Activated CD4-positive, alpha-beta memory T cell treated with anti-CD3 and anti-CD28 coated beads, Interleukin-2, amount 10 ng/mL, durations not matched to agents 7 days and 5 days (primary cell): ENCODE results near the gene PRMT5. TPM values are rescaled to one million over a fixed set of nuclear protein-coding genes. Genes with fewer than 3 reads are reported as not detected.

Source experiments
- CTCF ChIA-PET: fragments of 350-600 bp; sonication (Branson Sonifier 250); formaldehyde crosslinking; loops from one replicate; lab custom pipeline; 2021; ENCODE audit warnings: antibody characterized with exemption, inconsistent platforms; lab: Charles Lee
- POLR2A ChIA-PET: fragments of 350-600 bp; sonication (Branson Sonifier 250); formaldehyde crosslinking; loops from one replicate; lab custom pipeline; 2021; ENCODE audit warnings: antibody characterized with exemption; lab: Charles Lee
- DNase-seq: peaks from one replicate; pipeline ENCODE4 v3.0.0-alpha.2; 2020
- H3K27ac Mint-ChIP-seq: one replicate; pipeline ENCODE4 v1.8.0; 2021; ENCODE audit warnings: mild to moderate bottlenecking, mixed read lengths
- H3K27me3 Mint-ChIP-seq: one replicate; pipeline ENCODE4 v1.8.0; 2021; ENCODE audit warnings: mixed read lengths
- H3K36me3 Mint-ChIP-seq: one replicate; pipeline ENCODE4 v1.8.0; 2021; ENCODE audit warnings: low read depth, mixed read lengths
- H3K4me1 Mint-ChIP-seq: one replicate; pipeline ENCODE4 v1.8.0; 2021; ENCODE audit warnings: mixed read lengths
- H3K4me3 Mint-ChIP-seq: one replicate; pipeline ENCODE4 v1.8.0; 2021; ENCODE audit warnings: mild to moderate bottlenecking, mixed read lengths
- H3K9me3 Mint-ChIP-seq: one replicate; pipeline ENCODE4 v1.8.0; 2021; ENCODE audit warnings: mixed read lengths
- total RNA-seq, 2 experiments: library from RNA; stranded (reverse); gene quantifications; one replicate each; pipeline ENCODE4 v1.2.3, GENCODE V29; 2021

PRMT5 gene
- total RNA-seq, 2 experiments from 2014 or later, result 46.3 to 49.8 TPM

DNA sequence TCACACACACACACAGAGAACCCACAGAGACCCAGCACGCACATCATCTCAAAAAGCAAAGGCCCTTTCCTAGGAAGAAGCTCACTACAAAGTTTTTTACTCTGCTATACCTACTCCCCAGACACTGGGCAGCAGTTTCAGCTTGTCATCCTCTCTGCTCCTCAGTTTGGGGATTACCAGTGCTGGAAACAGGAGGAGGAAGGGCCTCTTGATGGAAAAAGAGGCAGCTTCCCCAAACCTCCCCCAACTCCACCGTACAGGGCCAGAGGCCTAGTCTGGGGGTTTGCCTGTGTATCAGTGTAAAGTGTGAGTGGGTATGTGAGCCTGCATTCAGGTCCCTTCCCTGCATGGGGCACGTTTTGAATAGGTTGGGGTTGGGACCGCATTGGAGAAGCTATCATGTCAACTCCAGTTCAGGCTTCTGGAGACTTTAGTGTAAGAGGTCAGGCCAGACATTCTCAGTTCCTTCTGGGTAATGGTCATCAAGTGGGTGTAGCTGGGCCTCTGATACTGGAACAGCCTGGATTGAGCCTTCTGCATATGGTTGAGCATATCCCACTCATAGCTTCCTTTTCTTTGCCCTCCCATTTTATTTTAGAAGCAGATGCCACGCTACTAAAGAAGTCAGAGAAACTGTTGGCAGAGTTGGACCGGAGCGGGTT lies 45.0 kb downstream of the PRMT5 start:
- no peak overlapping the region for H3K27ac Mint-ChIP-seq
- ChIA-PET POLR2A (interaction anchor here (1.2 to 9.2 kb wide), 3 partner anchors 11 to 295 kb away, joined by 3 to 115 read pairs (median 4); partner anchors contain the start of genes DAD1 and LRP10), CTCF (interaction anchor here (1.0 to 12.1 kb wide), 6 partner anchors 12 to 61 kb away, joined by 3 to 145 read pairs (median 6); partner anchors contain the start of gene LRP10)
- H3K9me3 Mint-ChIP-seq, result no peaks in the 10 kb centered on the region
- H3K36me3 Mint-ChIP-seq, result peaks cover 4% of the 10 kb centered on the region
- H3K27me3 Mint-ChIP-seq, result peaks cover 23% of the 10 kb centered on the region
- no peak overlapping the region for H3K4me3 Mint-ChIP-seq
- peaks cover 33% of the 10 kb centered on the region for H3K4me1 Mint-ChIP-seq
- DNase-seq, result no peak

- Mint-ChIP-seq H3K4me1 (peaks cover 30% of the 10 kb centered on the region), H3K4me3 (no peak within 1 kb of the TSS), H3K9me3 (no peaks in the 10 kb centered on the region), H3K36me3 (peaks cover 11% of the 10 kb centered on the region), H3K27me3 (peaks cover 23% of the 10 kb centered on the region), H3K27ac (no peak within 1 kb of the TSS)
- ChIA-PET CTCF (interaction anchor here (1.1 to 12.1 kb wide), 5 partner anchors 12 to 326 kb away, joined by 3 to 145 read pairs (median 7); partner anchors contain the start of genes LRP10 and PRMT5), POLR2A (interaction anchor here (1.2 to 9.2 kb wide), 4 partner anchors 10 to 294 kb away, joined by 3 to 115 read pairs (median 10); partner anchors contain the start of genes DAD1, LRP10 and RBM23)
- no peak for DNase-seq
These were observed 45.8 kb downstream of the PRMT5 start, which contains the start of gene REM2 for GRCh38 chr14:22883173-22883976. TSS of gene REM2 (plus strand) at chr14:22883222. CDS start at chr14:22883288, 66 bp downstream.

- Mint-ChIP-seq H3K4me3 (no peak overlapping the region), H3K9me3 (no peaks in the 10 kb centered on the region), H3K36me3 (peaks cover 18% of the 10 kb centered on the region), H3K27ac (no peak overlapping the region), H3K27me3 (peaks cover 23% of the 10 kb centered on the region), H3K4me1 (peaks cover 23% of the 10 kb centered on the region)
- ChIA-PET CTCF (interaction anchor here (1.1 to 12.1 kb wide), 4 partner anchors 11 to 326 kb away, joined by 3 to 145 read pairs (median 8); partner anchors contain the start of genes LRP10 and PRMT5), POLR2A (interaction anchor here (0.8 to 9.2 kb wide), 7 partner anchors 8 to 323 kb away, joined by 3 to 115 read pairs (median 3); partner anchors contain the start of genes DAD1, LRP10 and RBM23)
- DNase-seq, result no peak
These were observed 46.5 kb downstream of the PRMT5 start for GRCh38 chr14:22882529-22883172.

- Mint-ChIP-seq H3K27me3 (peaks cover 23% of the 10 kb centered on the region), H3K9me3 (no peaks in the 10 kb centered on the region), H3K27ac (no peak overlapping the region), H3K4me3 (no peak overlapping the region), H3K4me1 (peaks cover 17% of the 10 kb centered on the region), H3K36me3 (peaks cover 24% of the 10 kb centered on the region)
- POLR2A ChIA-PET, result interaction anchor here (0.8 to 9.2 kb wide), 7 partner anchors 9 to 322 kb away, joined by 3 to 115 read pairs (median 4); partner anchors contain the start of genes LRP10 and RBM23
- no peak for DNase-seq
- CTCF ChIA-PET, result interaction anchor here (1.1 to 12.1 kb wide), 4 partner anchors 10 to 325 kb away, joined by 3 to 145 read pairs (median 8); partner anchors contain the start of genes LRP10 and PRMT5
These were observed 47.1 kb downstream of the PRMT5 start for GRCh38 chr14:22882064-22882463.

GRCh38 chr14:22878271-22879246 lies 50.6 kb downstream of the PRMT5 start:
- ChIA-PET CTCF (interaction anchor here (1.1 kb wide), 1 partner anchor 40 kb away, joined by 3 read pairs; the partner anchor contains the start of gene RBM23), POLR2A (interaction anchor here (1.3 to 1.6 kb wide), 2 partner anchors 8 to 40 kb away, joined by 3 to 6 read pairs; no protein-coding TSS in a partner anchor)
- no peak for DNase-seq
- Mint-ChIP-seq H3K27ac (no peak overlapping the region), H3K36me3 (peaks cover 54% of the 10 kb centered on the region), H3K4me1 (peaks cover 15% of the 10 kb centered on the region), H3K4me3 (no peak overlapping the region), H3K27me3 (peaks cover 6% of the 10 kb centered on the region), H3K9me3 (no peaks in the 10 kb centered on the region)

- DNase-seq, result no peak
- CTCF ChIA-PET, result no interaction called here
- Mint-ChIP-seq H3K36me3 (peaks cover 61% of the 10 kb centered on the region), H3K4me1 (peaks cover 22% of the 10 kb centered on the region), H3K27me3 (peaks cover 3% of the 10 kb centered on the region), H3K9me3 (no peaks in the 10 kb centered on the region), H3K27ac (no peak overlapping the region), H3K4me3 (no peak overlapping the region)
- POLR2A ChIA-PET, result interaction anchor here (7.7 kb wide), 1 partner anchor 7 kb away, joined by 115 read pairs; the partner anchor contains the start of gene REM2
These were observed 52.1 kb downstream of the PRMT5 start for GRCh38 chr14:22877000-22877501.

GRCh38 chr14:22875748-22876319 lies 53.3 kb downstream of the PRMT5 start:
- H3K36me3 Mint-ChIP-seq, result peaks cover 61% of the 10 kb centered on the region
- H3K27me3 Mint-ChIP-seq, result no peaks in the 10 kb centered on the region
- H3K9me3 Mint-ChIP-seq, result no peaks in the 10 kb centered on the region
- H3K27ac Mint-ChIP-seq, result no peak overlapping the region
- POLR2A ChIA-PET, result interaction anchor here (7.7 kb wide), 1 partner anchor 9 kb away, joined by 115 read pairs; the partner anchor contains the start of gene REM2
- peaks cover 26% of the 10 kb centered on the region for H3K4me1 Mint-ChIP-seq
- CTCF ChIA-PET, result interaction anchor here (0.5 to 7.8 kb wide), 3 partner anchors 10 to 122 kb away, joined by 3 to 145 read pairs (median 3); partner anchors contain the start of gene REM2
- no peak for DNase-seq
- no peak overlapping the region for H3K4me3 Mint-ChIP-seq

GRCh38 chr14:22875003-22875747 lies 54.0 kb downstream of the PRMT5 start:
- no peak overlapping the region for H3K4me3 Mint-ChIP-seq
- H3K4me1 Mint-ChIP-seq, result peaks cover 32% of the 10 kb centered on the region
- DNase-seq, result no peak
- CTCF ChIA-PET, result interaction anchor here (4.7 to 7.8 kb wide), 2 partner anchors 11 to 25 kb away, joined by 69 to 145 read pairs; partner anchors contain the start of gene REM2
- H3K27me3 Mint-ChIP-seq, result no peaks in the 10 kb centered on the region
- H3K9me3 Mint-ChIP-seq, result no peaks in the 10 kb centered on the region
- H3K36me3 Mint-ChIP-seq, result peaks cover 61% of the 10 kb centered on the region
- H3K27ac Mint-ChIP-seq, result no peak overlapping the region
- POLR2A ChIA-PET, result interaction anchor here (7.7 kb wide), 1 partner anchor 9 kb away, joined by 115 read pairs; the partner anchor contains the start of gene REM2

GRCh38 chr14:22872833-22873520 lies 56.2 kb downstream of the PRMT5 start:
- no peak for DNase-seq
- H3K4me1 Mint-ChIP-seq, result peaks cover 39% of the 10 kb centered on the region
- peak overlapping the region; percentile 81 for H3K4me3 Mint-ChIP-seq
- ChIA-PET POLR2A (interaction anchor here (0.7 to 7.7 kb wide), 13 partner anchors 10 to 317 kb away, joined by 3 to 115 read pairs (median 4); partner anchors contain the start of genes ACIN1, C14orf119, RBM23 and REM2), CTCF (interaction anchor here (0.6 to 7.8 kb wide), 28 partner anchors 10 to 876 kb away, joined by 3 to 145 read pairs (median 6); partner anchors contain the start of genes AJUBA, HAUS4, MRPL52 and PRMT5)
- H3K9me3 Mint-ChIP-seq, result no peaks in the 10 kb centered on the region
- H3K27ac Mint-ChIP-seq, result peak overlapping the region; percentile 81
- no peaks in the 10 kb centered on the region for H3K27me3 Mint-ChIP-seq
- peaks cover 47% of the 10 kb centered on the region for H3K36me3 Mint-ChIP-seq
